HL-60 (cell line): ENCODE results near the gene ITGAV.

Experiments used
- DNase-seq, 2 experiments: peaks; one replicate each; pipeline ENCODE4 v3.0.0-alpha.2; 2010 to 2020; ENCODE audit warnings: low read depth in 1 of 2, low spot score in 1 of 2
- H3K27ac ChIP-seq: fragments of 250-450 bp; sonication (Bioruptor Pico); replicated peaks from 2 replicates; pipeline ENCODE4 v1.5.1; 2020; ENCODE audit warnings: mild to moderate bottlenecking, moderate library complexity
- H3K27me3 ChIP-seq: fragments of 250-450 bp; sonication (Bioruptor Pico); 2 replicates; pipeline ENCODE4 v1.5.1; 2021; ENCODE audit warnings: mild to moderate bottlenecking, moderate library complexity; ENCODE audit not compliant: insufficient read depth, poor library complexity, severe bottlenecking
- H3K4me3 ChIP-seq: replicated peaks from 2 replicates; pipeline ENCODE4 v1.5.1; 2011; ENCODE audit warnings: mild to moderate bottlenecking, control low read depth, low read length; ENCODE audit not compliant: insufficient read depth
- GABPA ChIP-seq: IDR thresholded peaks from 2 replicates; pipeline ENCODE4 v1.6.1; 2012; ENCODE audit warnings: low read depth
- POLR2AphosphoS5 ChIP-seq: IDR thresholded peaks from 2 replicates; pipeline ENCODE4 v1.6.1; 2012; ENCODE audit warnings: low read depth
- SPI1 ChIP-seq: IDR thresholded peaks from 2 replicates; pipeline ENCODE4 v1.6.1; 2012; ENCODE audit warnings: low read depth, mild to moderate bottlenecking, borderline replicate concordance
- TF ChIP-seq, protein P1 (sequence below): IDR thresholded peaks from 2 replicates; pipeline ENCODE4 v1.6.1; 2012; ENCODE audit warnings: low read depth; ENCODE audit not compliant: insufficient replicate concordance
- TF ChIP-seq, protein P2 (sequence below): IDR thresholded peaks from one replicate; pipeline ENCODE4 v1.5.1; 2011; ENCODE audit warnings: low read length, control low read depth, inconsistent platforms; ENCODE audit not compliant: insufficient read depth

Gene ITGAV

DNA sequence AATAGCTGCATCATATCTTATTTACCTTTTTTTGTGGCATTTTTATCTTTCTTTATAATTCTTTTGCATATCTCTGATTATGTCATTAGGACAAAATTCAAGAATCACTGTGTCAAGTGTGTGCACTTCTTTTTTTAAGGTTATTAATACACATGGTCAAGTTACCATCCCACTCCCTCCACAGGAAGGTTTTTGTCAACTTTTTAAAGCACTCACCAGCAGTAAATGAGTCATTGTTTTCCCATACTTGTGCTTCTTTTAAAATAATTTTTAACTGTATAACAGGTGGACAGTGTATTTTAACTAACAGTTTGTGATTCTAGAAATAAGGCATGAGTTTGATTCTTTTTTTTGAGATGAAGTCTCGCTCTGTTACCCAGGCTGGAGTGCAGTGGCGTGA is 58.3 kb downstream of the ITGAV start:
- no peak overlapping the region for H3K4me3 ChIP-seq
- no peaks in the 10 kb centered on the region for H3K27me3 ChIP-seq
- TF ChIP-seq SPI1, result no peak
- no peak for TF ChIP-seq POLR2AphosphoS5
- TF ChIP-seq, protein P1, sequence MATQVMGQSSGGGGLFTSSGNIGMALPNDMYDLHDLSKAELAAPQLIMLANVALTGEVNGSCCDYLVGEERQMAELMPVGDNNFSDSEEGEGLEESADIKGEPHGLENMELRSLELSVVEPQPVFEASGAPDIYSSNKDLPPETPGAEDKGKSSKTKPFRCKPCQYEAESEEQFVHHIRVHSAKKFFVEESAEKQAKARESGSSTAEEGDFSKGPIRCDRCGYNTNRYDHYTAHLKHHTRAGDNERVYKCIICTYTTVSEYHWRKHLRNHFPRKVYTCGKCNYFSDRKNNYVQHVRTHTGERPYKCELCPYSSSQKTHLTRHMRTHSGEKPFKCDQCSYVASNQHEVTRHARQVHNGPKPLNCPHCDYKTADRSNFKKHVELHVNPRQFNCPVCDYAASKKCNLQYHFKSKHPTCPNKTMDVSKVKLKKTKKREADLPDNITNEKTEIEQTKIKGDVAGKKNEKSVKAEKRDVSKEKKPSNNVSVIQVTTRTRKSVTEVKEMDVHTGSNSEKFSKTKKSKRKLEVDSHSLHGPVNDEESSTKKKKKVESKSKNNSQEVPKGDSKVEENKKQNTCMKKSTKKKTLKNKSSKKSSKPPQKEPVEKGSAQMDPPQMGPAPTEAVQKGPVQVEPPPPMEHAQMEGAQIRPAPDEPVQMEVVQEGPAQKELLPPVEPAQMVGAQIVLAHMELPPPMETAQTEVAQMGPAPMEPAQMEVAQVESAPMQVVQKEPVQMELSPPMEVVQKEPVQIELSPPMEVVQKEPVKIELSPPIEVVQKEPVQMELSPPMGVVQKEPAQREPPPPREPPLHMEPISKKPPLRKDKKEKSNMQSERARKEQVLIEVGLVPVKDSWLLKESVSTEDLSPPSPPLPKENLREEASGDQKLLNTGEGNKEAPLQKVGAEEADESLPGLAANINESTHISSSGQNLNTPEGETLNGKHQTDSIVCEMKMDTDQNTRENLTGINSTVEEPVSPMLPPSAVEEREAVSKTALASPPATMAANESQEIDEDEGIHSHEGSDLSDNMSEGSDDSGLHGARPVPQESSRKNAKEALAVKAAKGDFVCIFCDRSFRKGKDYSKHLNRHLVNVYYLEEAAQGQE, result no peak
- TF ChIP-seq GABPA, result no peak
- TF ChIP-seq, protein P2, sequence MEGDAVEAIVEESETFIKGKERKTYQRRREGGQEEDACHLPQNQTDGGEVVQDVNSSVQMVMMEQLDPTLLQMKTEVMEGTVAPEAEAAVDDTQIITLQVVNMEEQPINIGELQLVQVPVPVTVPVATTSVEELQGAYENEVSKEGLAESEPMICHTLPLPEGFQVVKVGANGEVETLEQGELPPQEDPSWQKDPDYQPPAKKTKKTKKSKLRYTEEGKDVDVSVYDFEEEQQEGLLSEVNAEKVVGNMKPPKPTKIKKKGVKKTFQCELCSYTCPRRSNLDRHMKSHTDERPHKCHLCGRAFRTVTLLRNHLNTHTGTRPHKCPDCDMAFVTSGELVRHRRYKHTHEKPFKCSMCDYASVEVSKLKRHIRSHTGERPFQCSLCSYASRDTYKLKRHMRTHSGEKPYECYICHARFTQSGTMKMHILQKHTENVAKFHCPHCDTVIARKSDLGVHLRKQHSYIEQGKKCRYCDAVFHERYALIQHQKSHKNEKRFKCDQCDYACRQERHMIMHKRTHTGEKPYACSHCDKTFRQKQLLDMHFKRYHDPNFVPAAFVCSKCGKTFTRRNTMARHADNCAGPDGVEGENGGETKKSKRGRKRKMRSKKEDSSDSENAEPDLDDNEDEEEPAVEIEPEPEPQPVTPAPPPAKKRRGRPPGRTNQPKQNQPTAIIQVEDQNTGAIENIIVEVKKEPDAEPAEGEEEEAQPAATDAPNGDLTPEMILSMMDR, result no peak
- DNase-seq, result no peak
- no peak overlapping the region for H3K27ac ChIP-seq

DNA sequence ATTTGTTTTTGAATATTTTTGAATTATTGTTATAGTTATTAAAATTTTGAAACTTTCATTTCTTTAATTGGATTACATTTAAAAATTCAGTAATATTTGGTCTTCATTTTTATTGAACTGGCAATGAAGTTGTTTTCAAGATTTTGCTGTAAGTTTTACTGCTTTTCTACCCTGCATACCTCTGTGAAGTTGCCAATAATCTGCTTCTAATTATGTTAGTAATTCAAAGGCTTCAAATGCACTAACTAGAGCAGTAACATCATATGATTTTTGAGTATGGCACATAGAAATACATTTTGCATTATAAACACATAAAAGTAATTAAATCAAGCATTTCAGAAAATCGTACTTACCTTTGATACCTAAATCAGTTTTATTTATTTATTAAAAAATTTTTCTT is 63.7 kb downstream of the ITGAV start:
- Histone ChIP-seq H3K27ac (no peak overlapping the region), H3K4me3 (no peak overlapping the region), H3K27me3 (no peaks in the 10 kb centered on the region)
- no peak for DNase-seq
- TF ChIP-seq SPI1 (no peak), POLR2AphosphoS5 (no peak), GABPA (no peak)
- TF ChIP-seq, protein P1, result no peak
- TF ChIP-seq, protein P2, result no peak

DNA sequence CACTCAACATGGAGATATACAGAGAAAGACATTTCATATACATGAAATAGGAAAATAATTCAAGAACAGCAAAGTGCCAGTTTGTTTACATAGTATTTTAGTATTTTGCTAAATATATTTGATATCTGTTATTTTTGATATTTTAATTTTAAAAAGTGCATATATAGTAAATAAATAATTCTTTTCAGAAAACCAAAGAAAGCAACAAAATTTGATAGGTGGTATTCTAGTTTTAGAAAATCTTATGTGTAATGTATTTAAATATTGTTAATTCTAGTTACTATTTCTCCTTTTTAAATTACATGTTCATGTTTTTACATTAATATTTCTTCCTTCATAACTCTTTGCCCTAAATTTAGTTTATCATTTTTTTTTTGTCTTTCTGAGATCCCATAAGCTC is 69.5 kb downstream of the ITGAV start:
- H3K27me3 ChIP-seq, result no peaks in the 10 kb centered on the region
- no peak overlapping the region for H3K27ac ChIP-seq
- DNase-seq, result no peak
- TF ChIP-seq SPI1, result no peak
- TF ChIP-seq, protein P2, result no peak
- no peak for TF ChIP-seq GABPA
- no peak for TF ChIP-seq POLR2AphosphoS5
- H3K4me3 ChIP-seq, result no peak overlapping the region

DNA sequence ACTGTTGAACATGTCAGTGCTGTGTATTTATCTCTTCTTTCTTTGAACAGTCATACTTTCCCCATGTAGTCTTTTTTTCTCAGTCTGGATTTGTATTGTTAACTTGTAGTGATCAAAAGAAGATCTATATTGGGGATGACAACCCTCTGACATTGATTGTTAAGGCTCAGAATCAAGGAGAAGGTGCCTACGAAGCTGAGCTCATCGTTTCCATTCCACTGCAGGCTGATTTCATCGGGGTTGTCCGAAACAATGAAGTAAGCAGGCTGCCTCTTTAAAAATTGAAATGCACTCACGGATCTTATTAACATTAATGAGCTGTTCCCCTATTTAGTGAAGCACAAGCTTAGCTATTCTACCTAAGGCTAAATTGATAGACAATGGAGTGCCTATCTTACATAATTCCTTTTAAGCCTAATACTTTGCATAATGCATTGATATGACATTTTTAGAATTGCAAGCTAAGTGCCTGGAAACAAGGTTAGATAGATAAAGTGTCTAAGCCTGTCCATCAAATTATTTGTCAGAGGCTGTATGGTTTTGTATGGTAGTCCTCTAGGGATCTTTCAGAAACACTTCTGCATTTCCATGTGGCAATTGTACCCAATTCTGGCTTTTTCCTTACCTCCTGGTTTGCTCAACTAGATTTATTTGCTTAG is 74.7 kb downstream of the ITGAV start:
- no peak for DNase-seq
- H3K27me3 ChIP-seq, result no peaks in the 10 kb centered on the region
- H3K4me3 ChIP-seq, result no peak overlapping the region
- no peak overlapping the region for H3K27ac ChIP-seq
- TF ChIP-seq GABPA (no peak), POLR2AphosphoS5 (no peak), SPI1 (no peak)
- TF ChIP-seq, protein P2, result no peak
- TF ChIP-seq, protein P1, result no peak
